Measurements from ENCODE around the gene LCORL. TPM values are rescaled to one million over a fixed set of nuclear protein-coding genes. Genes with fewer than 3 reads are reported as not detected.

Gene LCORL
- total and polyA plus RNA-seq, 9 of the 15 experiments (the other 6 are each of a cell fraction or from before 2014, with no cell fraction given) = 3.1 to 24.5 (median 11.1) TPM

DNA sequence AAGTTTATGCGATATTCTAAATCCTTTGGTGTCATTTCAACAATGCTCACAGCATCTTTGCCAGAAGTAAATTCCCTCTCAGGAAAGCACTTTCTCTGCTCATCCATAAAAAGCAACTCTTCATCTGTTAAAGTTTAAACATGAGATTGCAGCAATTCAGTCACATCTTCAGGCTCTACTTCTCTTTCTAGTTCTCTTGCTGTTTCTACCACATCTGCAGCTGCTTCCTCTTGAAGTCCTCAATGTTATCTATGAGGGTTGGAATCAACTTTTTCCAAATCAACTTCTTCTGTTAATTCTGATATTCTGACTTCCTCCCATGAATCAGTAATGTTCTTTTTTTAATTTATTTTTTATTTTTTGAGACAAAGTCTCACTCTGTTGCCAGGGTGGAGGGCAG is 100.9 kb downstream of the LCORL start (continued):
- TF ChIP-seq, protein P1, sequence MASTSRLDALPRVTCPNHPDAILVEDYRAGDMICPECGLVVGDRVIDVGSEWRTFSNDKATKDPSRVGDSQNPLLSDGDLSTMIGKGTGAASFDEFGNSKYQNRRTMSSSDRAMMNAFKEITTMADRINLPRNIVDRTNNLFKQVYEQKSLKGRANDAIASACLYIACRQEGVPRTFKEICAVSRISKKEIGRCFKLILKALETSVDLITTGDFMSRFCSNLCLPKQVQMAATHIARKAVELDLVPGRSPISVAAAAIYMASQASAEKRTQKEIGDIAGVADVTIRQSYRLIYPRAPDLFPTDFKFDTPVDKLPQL (IDR thresholded peaks at IDR 0.05; ENCODE audit: extremely low read depth, insufficient read length) = no peak
- TF ChIP-seq E2F3 (CRISPR knock-in tag; IDR thresholded peaks at IDR 0.05) = no peak
- TF ChIP-seq, protein P2, sequence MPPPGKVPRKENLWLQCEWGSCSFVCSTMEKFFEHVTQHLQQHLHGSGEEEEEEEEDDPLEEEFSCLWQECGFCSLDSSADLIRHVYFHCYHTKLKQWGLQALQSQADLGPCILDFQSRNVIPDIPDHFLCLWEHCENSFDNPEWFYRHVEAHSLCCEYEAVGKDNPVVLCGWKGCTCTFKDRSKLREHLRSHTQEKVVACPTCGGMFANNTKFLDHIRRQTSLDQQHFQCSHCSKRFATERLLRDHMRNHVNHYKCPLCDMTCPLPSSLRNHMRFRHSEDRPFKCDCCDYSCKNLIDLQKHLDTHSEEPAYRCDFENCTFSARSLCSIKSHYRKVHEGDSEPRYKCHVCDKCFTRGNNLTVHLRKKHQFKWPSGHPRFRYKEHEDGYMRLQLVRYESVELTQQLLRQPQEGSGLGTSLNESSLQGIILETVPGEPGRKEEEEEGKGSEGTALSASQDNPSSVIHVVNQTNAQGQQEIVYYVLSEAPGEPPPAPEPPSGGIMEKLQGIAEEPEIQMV (tag; conservative IDR thresholded peaks at IDR 0.05; ENCODE audit: low read depth) = no peak

DNA sequence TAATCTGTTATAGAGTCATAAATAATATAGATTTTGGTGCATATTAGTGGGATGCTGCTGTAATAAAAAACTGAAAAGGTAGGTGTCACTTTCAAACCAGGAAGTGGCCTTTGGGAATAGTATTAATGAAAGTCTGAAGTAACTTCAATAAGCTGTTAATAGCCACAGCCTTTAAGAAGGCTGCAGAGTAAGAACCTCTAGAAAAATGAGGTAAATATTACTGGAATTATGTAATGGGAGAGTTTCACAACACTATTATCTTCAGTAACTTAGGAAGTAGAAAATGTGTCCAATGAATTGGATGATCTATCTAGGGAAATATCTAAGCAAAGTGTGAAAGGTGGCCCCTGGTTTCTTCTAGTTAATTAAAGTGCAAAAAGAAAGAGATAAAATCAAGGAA is 106.1 kb downstream of the LCORL start:
- Histone ChIP-seq H3K79me2 (ENCODE audit: control insufficient read depth, insufficient read depth, low read length) (0 out of 3 replicates have a peak, but pooled peaks cover 4% of the 10 kb centered on the region), H3K9me3 (replicated peaks; ENCODE audit: control insufficient read depth, insufficient read depth, low read depth, low read length) (no peaks in the 10 kb centered on the region), H3K9me1 (ENCODE audit: control insufficient read depth, insufficient read depth, low read length) (no peaks in the 10 kb centered on the region), H3K4me2 (ENCODE audit: insufficient read depth, low read length) (no peak overlapping the region), H4K20me1 (replicated peaks; ENCODE audit: control insufficient read depth, insufficient read depth, low read length) (no peaks in the 10 kb centered on the region), H3K36me3 (ENCODE audit: control insufficient read depth, insufficient read depth, low read length) (no peaks in the 10 kb centered on the region), H3K27ac (ENCODE audit: extremely low read depth, low read depth, low read length) (no peak overlapping the region), H2AFZ (ENCODE audit: low read depth, low read length) (no peak overlapping the region), H3K9ac (ENCODE audit: insufficient read depth in 1 of 2, low read depth in 2 of 2, low read length in 2 of 2) (no peak overlapping the region), H3K4me1 (replicated peaks in 1 of 2; ENCODE audit: control insufficient read depth in 2 of 2, insufficient read depth in 2 of 2, low read length in 2 of 2) (no peaks in the 10 kb centered on the region), H3K27me3 (ENCODE audit: control insufficient read depth in 2 of 2, insufficient read depth in 2 of 2, low read length in 2 of 2) (no peaks in the 10 kb centered on the region), H3K4me3 (no peak overlapping the region)
- BruUV-seq (replicated peaks) = no TSS peak
- DNase-seq (ENCODE audit: extremely low read depth in 1 of 4, low spot score in 3 of 4) = no peak
- ATAC-seq = no peak
- CTCF ChIA-PET (ENCODE audit: low intra/inter-chr PET ratio) = no interaction called here
- FAIRE-seq = no peak
- intact Hi-C loops (cut with micrococcal nuclease) = no loop called here
- POLR2A ChIA-PET = no interaction called here
- in situ Hi-C loops (cut with MboI) = no loop called here
- TF ChIP-seq EHMT2 (IDR thresholded peaks at IDR 0.05) (no peak), KLF16 (IDR thresholded peaks at IDR 0.05) (no peak), ZNF764 (CRISPR knock-in tag; IDR thresholded peaks at IDR 0.05; ENCODE audit: low read depth) (no peak), ZNF354B (CRISPR knock-in tag; IDR thresholded peaks at IDR 0.05) (no peak), CHD4 (IDR thresholded peaks at IDR 0.05; ENCODE audit: insufficient read depth, insufficient replicate concordance, low read depth, low read length, poor library complexity, severe bottlenecking) (no peak), ZNF77 (CRISPR knock-in tag; IDR thresholded peaks at IDR 0.05) (no peak), SMAD2 (IDR thresholded peaks at IDR 0.05; ENCODE audit: low read depth, low read length) (no peak), SMC3 (conservative IDR thresholded peaks at IDR 0.05; ENCODE audit: insufficient read depth, low read depth, low read length) (no peak), ZZZ3 (IDR thresholded peaks at IDR 0.05) (no peak), ESRRA (IDR thresholded peaks at IDR 0.05; ENCODE audit: borderline replicate concordance, low read depth) (no peak), FOS (IDR thresholded peaks at IDR 0.05; ENCODE audit: extremely low read depth, insufficient read length) (no peak), PREB (CRISPR knock-in tag; IDR thresholded peaks at IDR 0.05) (no peak), SETDB1 (IDR thresholded peaks at IDR 0.05; ENCODE audit: low read length) (no peak), TSC22D4 (tag; IDR thresholded peaks at IDR 0.05) (no peak), FOXJ3 (CRISPR knock-in tag; IDR thresholded peaks at IDR 0.05) (no peak)
- TF ChIP-seq, protein P3, sequence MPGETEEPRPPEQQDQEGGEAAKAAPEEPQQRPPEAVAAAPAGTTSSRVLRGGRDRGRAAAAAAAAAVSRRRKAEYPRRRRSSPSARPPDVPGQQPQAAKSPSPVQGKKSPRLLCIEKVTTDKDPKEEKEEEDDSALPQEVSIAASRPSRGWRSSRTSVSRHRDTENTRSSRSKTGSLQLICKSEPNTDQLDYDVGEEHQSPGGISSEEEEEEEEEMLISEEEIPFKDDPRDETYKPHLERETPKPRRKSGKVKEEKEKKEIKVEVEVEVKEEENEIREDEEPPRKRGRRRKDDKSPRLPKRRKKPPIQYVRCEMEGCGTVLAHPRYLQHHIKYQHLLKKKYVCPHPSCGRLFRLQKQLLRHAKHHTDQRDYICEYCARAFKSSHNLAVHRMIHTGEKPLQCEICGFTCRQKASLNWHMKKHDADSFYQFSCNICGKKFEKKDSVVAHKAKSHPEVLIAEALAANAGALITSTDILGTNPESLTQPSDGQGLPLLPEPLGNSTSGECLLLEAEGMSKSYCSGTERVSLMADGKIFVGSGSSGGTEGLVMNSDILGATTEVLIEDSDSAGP (CRISPR knock-in tag; IDR thresholded peaks at IDR 0.05) = no peak

Data from K562 (cell line).